KMS-11 (cell line): ENCODE measurements around the gene HOXA4.

Source experiments
- H2AFZ ChIP-seq: fragments of 200-600 bp; sonication (generic); 2 replicates; pipeline ENCODE4 v1.6.1; 2016; ENCODE audit warnings: antibody characterized with exemption, mixed run types, low read depth
- H3K27ac ChIP-seq: fragments of 200-600 bp; sonication (generic); 2 replicates; pipeline ENCODE4 v1.6.1; 2016; ENCODE audit warnings: mild to moderate bottlenecking, mixed run types
- H3K27me3 ChIP-seq: fragments of 200-600 bp; sonication (generic); 2 replicates; pipeline ENCODE4 v1.6.1; 2017; ENCODE audit warnings: mild to moderate bottlenecking, low read depth, mixed run types, moderate library complexity; ENCODE audit not compliant: insufficient read depth
- H3K36me3 ChIP-seq: fragments of 200-600 bp; sonication (generic); 2 replicates; pipeline ENCODE4 v1.6.1; 2017; ENCODE audit warnings: mild to moderate bottlenecking, mixed run types; ENCODE audit not compliant: insufficient read depth
- H3K4me1 ChIP-seq: fragments of 200-600 bp; sonication (generic); 2 replicates; pipeline ENCODE4 v1.6.1; 2016; ENCODE audit warnings: mild to moderate bottlenecking, low read depth, mixed run types; ENCODE audit not compliant: poor library complexity, severe bottlenecking
- H3K4me2 ChIP-seq: fragments of 200-600 bp; sonication (generic); 2 replicates; pipeline ENCODE4 v1.7.0; 2016; ENCODE audit warnings: mild to moderate bottlenecking, mixed run types
- H3K4me3 ChIP-seq: fragments of 200-600 bp; sonication (generic); IDR thresholded peaks from 2 replicates; pipeline ENCODE4 v1.6.1; 2017; ENCODE audit warnings: low read depth, low read length, mixed read lengths; ENCODE audit not compliant: insufficient read depth
- H3K79me2 ChIP-seq: fragments of 200-600 bp; sonication (generic); 2 replicates; pipeline ENCODE4 v1.6.1; 2016; ENCODE audit warnings: low read depth, mixed run types; ENCODE audit not compliant: insufficient read depth
- H3K9ac ChIP-seq: fragments of 200-600 bp; sonication (generic); 2 replicates; pipeline ENCODE4 v1.6.1; 2016; ENCODE audit warnings: mild to moderate bottlenecking, mixed run types
- H4K20me1 ChIP-seq: fragments of 200-600 bp; sonication (generic); 2 replicates; pipeline ENCODE4 v1.6.1; 2016; ENCODE audit warnings: mild to moderate bottlenecking, mixed run types; ENCODE audit not compliant: insufficient read depth
- CTCF ChIP-seq: fragments of 200-600 bp; sonication (generic); conservative IDR thresholded peaks from 2 replicates; pipeline ENCODE4 v1.6.1; 2017; ENCODE audit warnings: low read depth, mild to moderate bottlenecking, antibody characterized with exemption, low read length, moderate library complexity, mixed read lengths

HOXA4 gene

GRCh38 chr7:27124096-27124901 lies 6.3 kb downstream of the HOXA4 start:
- Histone ChIP-seq H3K4me3 (no peak overlapping the region), H3K27ac (no peak overlapping the region), H3K27me3 (no peaks in the 10 kb centered on the region), H4K20me1 (no peaks in the 10 kb centered on the region), H3K4me2 (no peak overlapping the region), H3K4me1 (peaks cover 10% of the 10 kb centered on the region), H2AFZ (no peak overlapping the region), H3K36me3 (no peaks in the 10 kb centered on the region), H3K79me2 (no peaks in the 10 kb centered on the region; the same call in 1 of the 2 replicates), H3K9ac (no peak overlapping the region)
- TF ChIP-seq CTCF = no peak

DNA sequence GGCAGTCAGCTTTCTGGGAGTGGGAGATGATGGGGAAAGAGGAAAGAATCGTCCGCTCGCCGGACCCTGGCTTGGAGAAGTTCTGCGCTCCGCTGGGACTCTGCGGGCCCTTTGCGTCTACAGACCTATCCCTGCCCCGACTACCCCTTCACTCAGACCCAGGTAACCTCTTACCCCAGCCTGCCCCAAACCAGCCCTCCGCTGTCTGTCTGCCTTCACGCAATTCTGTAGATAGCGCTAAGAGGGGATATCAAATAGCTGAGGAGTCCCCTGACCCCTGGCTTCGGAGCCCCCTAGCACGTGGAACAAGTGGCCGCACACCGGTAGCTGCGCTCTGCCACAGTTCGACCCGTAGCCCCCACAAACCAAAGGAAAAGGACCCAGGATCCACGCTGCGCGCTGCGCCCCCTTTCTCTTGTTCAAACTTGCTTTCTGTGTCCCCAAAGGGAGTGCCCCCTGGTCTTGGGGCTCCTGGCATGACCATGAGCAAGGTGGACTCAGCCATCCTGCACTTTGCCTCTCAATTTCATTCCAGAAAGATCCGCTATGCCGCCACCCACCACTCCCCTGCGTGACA lies 7.0 kb downstream of the HOXA4 start:
- H2AFZ ChIP-seq = no peak overlapping the region
- no peak overlapping the region for H3K27ac ChIP-seq
- TF ChIP-seq CTCF = no peak
- H3K79me2 ChIP-seq = no peaks in the 10 kb centered on the region
- no peaks in the 10 kb centered on the region for H3K27me3 ChIP-seq
- no peaks in the 10 kb centered on the region for H3K36me3 ChIP-seq
- no peak overlapping the region for H3K9ac ChIP-seq
- no peak overlapping the region for H3K4me3 ChIP-seq
- H3K4me1 ChIP-seq = peaks cover 9% of the 10 kb centered on the region
- no peak overlapping the region for H3K4me2 ChIP-seq
- H4K20me1 ChIP-seq = no peaks in the 10 kb centered on the region

- Histone ChIP-seq H3K4me1 (peaks cover 4% of the 10 kb centered on the region), H3K27me3 (no peaks in the 10 kb centered on the region), H3K4me3 (no peak overlapping the region), H3K36me3 (no peaks in the 10 kb centered on the region), H3K27ac (no peak overlapping the region), H3K9ac (no peak overlapping the region), H2AFZ (no peak overlapping the region), H4K20me1 (no peaks in the 10 kb centered on the region), H3K4me2 (no peak overlapping the region), H3K79me2 (no peaks in the 10 kb centered on the region)
- no peak for TF ChIP-seq CTCF
Observed at GRCh38 chr7:27123007-27123476, 7.5 kb downstream of the HOXA4 start.

DNA sequence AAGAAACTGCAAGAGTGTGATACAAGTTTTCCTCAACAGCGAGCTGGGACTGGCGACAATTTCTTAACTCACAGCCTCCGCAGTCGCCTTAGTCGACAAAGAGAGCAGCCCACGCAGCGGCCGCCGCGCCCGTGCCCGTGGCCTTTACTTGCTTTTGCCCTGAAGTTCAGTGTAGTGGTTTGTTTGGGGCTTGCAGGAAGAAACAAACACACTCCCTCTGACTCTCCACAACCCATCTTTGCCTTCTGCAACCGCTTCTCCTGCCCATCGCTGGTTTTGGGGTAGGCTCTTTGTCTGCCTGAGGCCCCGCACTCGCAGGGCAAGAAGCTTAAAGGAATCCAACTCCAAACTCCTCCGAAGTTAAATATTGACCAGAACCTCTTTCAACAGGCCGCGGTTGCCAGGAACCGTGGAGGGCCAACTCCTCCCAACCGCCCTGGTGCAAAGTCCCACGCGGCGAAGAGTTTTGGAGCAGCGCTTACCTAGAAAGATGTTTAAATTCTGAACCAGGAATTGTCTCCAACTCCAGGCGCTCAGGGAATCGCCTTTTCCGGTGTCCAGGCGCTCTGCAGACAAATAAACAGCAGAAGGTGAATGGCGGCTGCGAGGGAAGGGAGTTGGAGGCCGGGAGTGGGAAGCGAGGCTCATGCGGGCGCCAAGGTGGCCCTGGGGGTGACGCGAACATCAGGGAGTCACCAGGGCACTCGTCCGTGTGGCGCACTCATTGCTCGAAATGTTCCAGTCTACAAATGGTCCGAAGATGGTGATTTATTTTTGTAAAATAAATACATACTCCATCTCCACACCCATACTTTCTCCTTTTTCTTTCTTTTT lies 8.3 kb downstream of the HOXA4 start:
- no peaks in the 10 kb centered on the region for H3K4me1 ChIP-seq
- H3K79me2 ChIP-seq = no peaks in the 10 kb centered on the region
- H2AFZ ChIP-seq = no peak overlapping the region
- no peak overlapping the region for H3K4me3 ChIP-seq
- no peaks in the 10 kb centered on the region for H3K27me3 ChIP-seq
- no peak overlapping the region for H3K27ac ChIP-seq
- no peak overlapping the region for H3K4me2 ChIP-seq
- no peaks in the 10 kb centered on the region for H3K36me3 ChIP-seq
- no peak for TF ChIP-seq CTCF
- H4K20me1 ChIP-seq = no peaks in the 10 kb centered on the region
- H3K9ac ChIP-seq = no peak overlapping the region
